MM.1S (cell line): ENCODE results near the gene GUCY2C.
"Not testable (repeated sequence)": the region's sequence is repeated elsewhere in the genome, so short reads cannot be mapped to it uniquely, and the experiment has no call there.

Source experiments
- DNase-seq: peaks from one replicate; pipeline ENCODE4 v3.0.0-alpha.2; 2015
- H2AFZ ChIP-seq: fragments of 300-600 bp; sonication (generic); 2 replicates; pipeline ENCODE4 v1.6.0; 2016; ENCODE audit warnings: antibody characterized with exemption, low read length
- H3F3A ChIP-seq: fragments of 300-600 bp; sonication (generic); 2 replicates; pipeline ENCODE4 v1.6.1; 2016; ENCODE audit warnings: mild to moderate bottlenecking, antibody characterized with exemption, low read length, moderate library complexity, mixed read lengths; ENCODE audit not compliant: insufficient read depth
- H3K27ac ChIP-seq: fragments of 300-600 bp; sonication (generic); 2 replicates; pipeline ENCODE4 v1.5.1; 2016; ENCODE audit warnings: mild to moderate bottlenecking, low read length
- H3K27me3 ChIP-seq: fragments of 300-600 bp; sonication (generic); replicated peaks from 2 replicates; pipeline ENCODE4 v1.6.0; 2016; ENCODE audit warnings: low read length; ENCODE audit not compliant: insufficient read depth
- H3K36me3 ChIP-seq: fragments of 300-600 bp; sonication (generic); replicated peaks from 2 replicates; pipeline ENCODE4 v1.6.1; 2016; ENCODE audit warnings: mild to moderate bottlenecking, low read length, mixed read lengths; ENCODE audit not compliant: insufficient read depth
- H3K4me1 ChIP-seq: fragments of 300-600 bp; sonication (generic); 2 replicates; pipeline ENCODE4 v1.6.1; 2016; ENCODE audit warnings: low read length, mixed read lengths
- H3K4me2 ChIP-seq: fragments of 300-600 bp; sonication (generic); 2 replicates; pipeline ENCODE4 v1.6.0; 2016; ENCODE audit warnings: low read depth, low read length
- H3K4me3 ChIP-seq: fragments of 300-600 bp; sonication (generic); 2 replicates; pipeline ENCODE4 v1.5.1; 2016; ENCODE audit warnings: low read length, mixed read lengths
- H3K79me2 ChIP-seq: fragments of 300-600 bp; sonication (generic); 2 replicates; pipeline ENCODE4 v1.6.1; 2016; ENCODE audit warnings: mixed run types, low read length, mixed read lengths
- H3K9ac ChIP-seq: fragments of 300-600 bp; sonication (generic); 2 replicates; pipeline ENCODE4 v1.6.1; 2016; ENCODE audit warnings: low read length, mixed read lengths
- H3K9me2 ChIP-seq: fragments of 300-600 bp; sonication (generic); replicated peaks from 2 replicates; pipeline ENCODE4 v1.6.1; 2016; ENCODE audit warnings: mild to moderate bottlenecking, low read length, mixed read lengths; ENCODE audit not compliant: insufficient read depth
- H3K9me3 ChIP-seq: fragments of 300-600 bp; sonication (generic); replicated peaks from 2 replicates; pipeline ENCODE4 v1.6.1; 2016; ENCODE audit warnings: mild to moderate bottlenecking, low read length, mixed read lengths; ENCODE audit not compliant: insufficient read depth
- H4K20me1 ChIP-seq: fragments of 300-600 bp; sonication (generic); 2 replicates; pipeline ENCODE4 v1.6.1; 2016; ENCODE audit warnings: mild to moderate bottlenecking, low read length, moderate library complexity, mixed read lengths; ENCODE audit not compliant: insufficient read depth
- EZH2 ChIP-seq: fragments of 300-600 bp; sonication (generic); optimal IDR thresholded peaks from 2 replicates; pipeline ENCODE3; 2017; ENCODE audit warnings: low read depth, mild to moderate bottlenecking, antibody characterized with exemption, low read length, mixed read lengths
- EZH2phosphoT487 ChIP-seq: fragments of 300-600 bp; sonication (generic); IDR thresholded peaks from 2 replicates; pipeline ENCODE4 v1.6.1; 2018; ENCODE audit warnings: antibody characterized with exemption, low read length
- TF ChIP-seq, protein P1 (sequence below): fragments of 300-600 bp; sonication (generic); IDR thresholded peaks from 2 replicates; pipeline ENCODE4 v1.5.1; 2016; ENCODE audit warnings: antibody characterized with exemption, low read length, mixed read lengths

GUCY2C gene

DNA sequence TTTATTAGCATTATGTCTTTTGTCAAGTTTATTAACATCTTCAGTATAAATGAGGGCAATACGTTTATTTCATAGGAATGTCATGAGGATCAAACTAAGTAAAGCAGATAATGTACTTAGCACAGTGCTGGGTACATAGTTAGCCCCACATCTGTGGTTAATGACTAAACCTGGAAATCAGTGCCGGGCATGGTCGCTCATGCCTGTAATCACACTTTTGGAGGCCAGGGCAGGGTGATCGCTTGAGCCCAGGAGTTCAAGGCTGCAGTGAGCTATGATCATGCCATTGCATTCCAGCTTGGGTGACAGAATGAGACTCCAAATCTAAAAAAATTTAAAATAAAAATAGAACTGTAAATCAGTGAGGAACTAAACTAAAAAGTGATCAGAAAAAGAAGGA lies 44.8 kb upstream of the GUCY2C start:
- Histone ChIP-seq H3K9me3 (no peaks in the 10 kb centered on the region), H3K4me3 (no peak overlapping the region), H4K20me1 (no peaks in the 10 kb centered on the region), H2AFZ (no peak overlapping the region), H3K4me2 (no peak overlapping the region), H3K4me1 (no peaks in the 10 kb centered on the region), H3K27me3 (no peaks in the 10 kb centered on the region), H3K36me3 (no peaks in the 10 kb centered on the region), H3K9ac (no peak overlapping the region), H3K9me2 (no peaks in the 10 kb centered on the region), H3F3A (no peaks in the 10 kb centered on the region), H3K27ac (no peak overlapping the region), H3K79me2 (no peaks in the 10 kb centered on the region)
- no peak for DNase-seq
- TF ChIP-seq, protein P1, sequence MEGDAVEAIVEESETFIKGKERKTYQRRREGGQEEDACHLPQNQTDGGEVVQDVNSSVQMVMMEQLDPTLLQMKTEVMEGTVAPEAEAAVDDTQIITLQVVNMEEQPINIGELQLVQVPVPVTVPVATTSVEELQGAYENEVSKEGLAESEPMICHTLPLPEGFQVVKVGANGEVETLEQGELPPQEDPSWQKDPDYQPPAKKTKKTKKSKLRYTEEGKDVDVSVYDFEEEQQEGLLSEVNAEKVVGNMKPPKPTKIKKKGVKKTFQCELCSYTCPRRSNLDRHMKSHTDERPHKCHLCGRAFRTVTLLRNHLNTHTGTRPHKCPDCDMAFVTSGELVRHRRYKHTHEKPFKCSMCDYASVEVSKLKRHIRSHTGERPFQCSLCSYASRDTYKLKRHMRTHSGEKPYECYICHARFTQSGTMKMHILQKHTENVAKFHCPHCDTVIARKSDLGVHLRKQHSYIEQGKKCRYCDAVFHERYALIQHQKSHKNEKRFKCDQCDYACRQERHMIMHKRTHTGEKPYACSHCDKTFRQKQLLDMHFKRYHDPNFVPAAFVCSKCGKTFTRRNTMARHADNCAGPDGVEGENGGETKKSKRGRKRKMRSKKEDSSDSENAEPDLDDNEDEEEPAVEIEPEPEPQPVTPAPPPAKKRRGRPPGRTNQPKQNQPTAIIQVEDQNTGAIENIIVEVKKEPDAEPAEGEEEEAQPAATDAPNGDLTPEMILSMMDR, result no peak
- TF ChIP-seq EZH2phosphoT487 (no peak), EZH2 (no peak)

DNA sequence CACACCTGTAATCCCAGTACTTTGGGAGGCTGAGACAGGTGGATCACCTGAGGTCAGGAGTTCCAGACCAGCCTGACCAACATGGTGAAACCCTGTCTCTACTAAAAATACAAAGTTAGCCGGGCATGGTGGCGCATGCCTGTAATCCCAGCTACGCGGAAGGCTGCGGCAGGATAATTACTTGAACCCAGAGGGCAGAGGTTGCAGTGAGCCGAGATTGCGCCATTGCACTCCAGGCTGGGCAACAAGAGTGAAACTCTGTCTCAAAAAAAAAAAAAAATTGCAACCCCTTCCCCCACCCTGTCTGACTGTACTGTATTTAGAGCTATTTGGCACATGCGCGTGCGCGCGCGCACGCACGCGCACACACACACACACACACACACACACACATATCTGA lies 40.0 kb upstream of the GUCY2C start:
- not testable (repeated sequence) for H3K9me2 ChIP-seq, H3K4me2 ChIP-seq, DNase-seq

DNA sequence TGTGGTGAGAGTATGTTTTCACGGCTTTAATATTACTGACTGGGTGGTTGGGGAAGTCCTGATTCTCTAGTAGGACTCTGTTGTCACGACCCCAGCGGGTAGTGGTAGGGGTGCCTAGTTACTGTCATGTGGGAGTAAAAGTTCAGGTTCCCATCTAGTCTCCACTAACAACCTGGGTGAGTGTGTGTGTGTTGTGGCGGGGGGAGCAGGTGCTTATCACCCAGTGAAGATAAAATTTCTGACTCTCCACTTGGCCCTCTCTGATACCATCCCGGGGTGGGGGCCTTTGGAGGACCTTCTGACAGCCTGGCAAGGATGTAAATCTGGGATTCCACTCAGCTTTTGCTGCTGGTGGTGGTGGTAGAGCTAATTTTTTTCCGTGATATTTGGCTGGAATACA lies 35.4 kb upstream of the GUCY2C start:
- no peaks in the 10 kb centered on the region for H3K27me3 ChIP-seq
- H3K4me2 ChIP-seq, result no peak overlapping the region
- no peaks in the 10 kb centered on the region for H3K9me3 ChIP-seq
- H2AFZ ChIP-seq, result no peak overlapping the region
- H3K36me3 ChIP-seq, result no peaks in the 10 kb centered on the region
- no peak for DNase-seq
- no peaks in the 10 kb centered on the region for H3F3A ChIP-seq
- no peaks in the 10 kb centered on the region for H4K20me1 ChIP-seq
- H3K9me2 ChIP-seq, result no peaks in the 10 kb centered on the region
- no peaks in the 10 kb centered on the region for H3K79me2 ChIP-seq
- H3K4me1 ChIP-seq, result no peaks in the 10 kb centered on the region
- TF ChIP-seq EZH2phosphoT487 (no peak), EZH2 (no peak)
- TF ChIP-seq, protein P1, result no peak
- no peak overlapping the region for H3K9ac ChIP-seq
- no peak overlapping the region for H3K27ac ChIP-seq
- H3K4me3 ChIP-seq, result no peak overlapping the region

More for the DNA sequence above, 40.0 kb upstream of the GUCY2C start:
- H3K9ac ChIP-seq, H3K4me3 ChIP-seq, H3K4me1 ChIP-seq, H3F3A ChIP-seq, H3K9me3 ChIP-seq, H3K79me2 ChIP-seq, H3K27me3 ChIP-seq, H4K20me1 ChIP-seq, H3K27ac ChIP-seq, H2AFZ ChIP-seq, H3K36me3 ChIP-seq: not testable (repeated sequence)

DNA sequence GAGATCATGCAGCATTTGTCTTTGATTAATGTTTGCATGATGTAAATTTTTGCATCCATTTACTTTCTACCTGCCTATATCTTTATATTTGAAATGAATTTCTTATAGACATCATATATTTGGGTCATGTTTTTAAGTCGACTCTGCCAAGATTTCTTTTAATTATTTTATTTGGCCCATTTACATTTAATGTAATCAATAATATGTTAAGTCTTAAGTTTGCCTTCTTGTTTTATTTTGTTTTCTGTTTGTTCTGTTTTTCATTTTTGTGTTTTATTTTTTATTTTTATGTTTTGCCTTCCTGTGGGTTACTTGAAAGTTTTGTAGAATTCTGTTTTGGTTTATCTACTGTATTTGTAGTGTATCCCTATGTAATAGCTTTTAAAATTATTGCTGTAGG lies 33.2 kb upstream of the GUCY2C start:
- H3K4me1 ChIP-seq, result no peaks in the 10 kb centered on the region
- H3F3A ChIP-seq, result no peaks in the 10 kb centered on the region
- H3K79me2 ChIP-seq, result no peaks in the 10 kb centered on the region
- TF ChIP-seq EZH2, result no peak
- TF ChIP-seq, protein P1, result no peak
- no peak for TF ChIP-seq EZH2phosphoT487
- DNase-seq, result no peak
- H3K27ac ChIP-seq, result no peak overlapping the region
- H3K36me3 ChIP-seq, result no peaks in the 10 kb centered on the region
- H3K4me3 ChIP-seq, result no peak overlapping the region
- no peak overlapping the region for H3K9ac ChIP-seq
- H3K27me3 ChIP-seq, result no peaks in the 10 kb centered on the region
- no peaks in the 10 kb centered on the region for H3K9me2 ChIP-seq
- no peaks in the 10 kb centered on the region for H3K9me3 ChIP-seq
- H2AFZ ChIP-seq, result no peak overlapping the region
- no peaks in the 10 kb centered on the region for H4K20me1 ChIP-seq
- no peak overlapping the region for H3K4me2 ChIP-seq
